CD4-positive, alpha-beta T cell treated with Interleukin-1 beta for 1 hour (primary cell): ENCODE measurements around the gene PSORS1C1.
"Not testable (repeated sequence)": the region's sequence is repeated elsewhere in the genome, so short reads cannot be mapped to it uniquely, and the experiment has no call there.

Source experiments
- DNase-seq, 2 donors: peaks; one replicate each; pipeline ENCODE4 v3.0.0-alpha.2; 2020 to 2022

The PSORS1C1 gene

DNA sequence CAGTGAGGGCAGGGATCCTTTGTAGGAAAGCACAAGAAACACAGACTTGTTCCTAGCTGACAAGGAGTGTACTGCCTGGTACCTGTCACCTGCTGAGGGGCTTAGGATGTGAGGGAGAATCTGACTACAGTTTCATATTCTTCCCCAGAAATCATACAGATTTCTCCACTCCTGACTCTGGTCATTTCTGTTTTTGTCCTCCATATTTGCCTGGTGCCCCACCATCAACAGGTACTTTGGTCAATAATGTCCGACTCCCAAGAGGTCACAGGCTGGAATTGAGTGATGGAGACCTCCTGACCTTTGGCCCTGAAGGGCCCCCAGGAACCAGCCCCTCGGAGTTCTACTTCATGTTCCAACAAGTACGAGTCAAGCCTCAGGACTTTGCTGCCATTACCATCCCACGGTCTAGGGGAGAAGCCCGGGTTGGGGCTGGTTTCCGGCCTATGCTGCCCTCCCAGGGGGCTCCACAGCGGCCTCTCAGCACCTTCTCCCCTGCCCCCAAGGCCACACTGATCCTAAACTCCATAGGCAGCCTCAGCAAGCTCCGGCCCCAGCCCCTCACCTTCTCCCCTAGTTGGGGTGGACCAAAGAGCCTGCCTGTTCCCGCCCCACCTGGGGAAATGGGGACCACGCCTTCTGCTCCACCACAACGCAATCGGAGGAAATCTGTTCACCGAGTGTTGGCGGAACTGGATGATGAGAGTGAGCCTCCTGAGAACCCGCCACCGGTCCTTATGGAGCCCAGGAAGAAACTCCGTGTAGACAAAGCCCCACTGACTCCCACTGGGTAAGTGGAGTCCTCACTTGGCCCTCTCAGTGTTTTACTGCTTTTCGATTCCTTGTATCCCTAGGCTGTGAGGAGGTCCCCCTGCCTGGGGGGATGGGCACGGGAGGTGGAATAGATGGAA lies 46.9 kb downstream of the PSORS1C1 start:
- no peak for DNase-seq

GRCh38 chr6:31162463-31163165 lies 48.0 kb downstream of the PSORS1C1 start:
- no peak for DNase-seq

DNA sequence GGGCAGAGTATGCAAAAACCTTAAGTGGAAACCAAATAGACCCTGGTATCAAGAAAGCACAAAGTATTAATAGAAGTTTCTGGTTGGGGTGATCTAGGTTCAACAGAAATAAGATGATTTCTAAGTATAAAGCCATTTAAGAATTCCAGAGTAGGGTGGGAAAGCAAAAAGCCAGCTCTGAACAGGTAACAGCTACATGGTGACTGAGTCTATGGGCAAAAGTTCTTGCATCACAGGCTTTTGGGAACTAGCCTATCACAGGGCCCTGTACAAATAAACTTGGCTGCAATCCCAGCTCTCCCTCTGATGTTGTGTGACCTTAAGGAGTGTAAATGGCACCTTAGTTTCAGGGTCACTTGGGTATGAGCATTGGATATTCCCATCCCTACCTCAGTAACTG lies 49.3 kb downstream of the PSORS1C1 start:
- DNase-seq = no peak

DNA sequence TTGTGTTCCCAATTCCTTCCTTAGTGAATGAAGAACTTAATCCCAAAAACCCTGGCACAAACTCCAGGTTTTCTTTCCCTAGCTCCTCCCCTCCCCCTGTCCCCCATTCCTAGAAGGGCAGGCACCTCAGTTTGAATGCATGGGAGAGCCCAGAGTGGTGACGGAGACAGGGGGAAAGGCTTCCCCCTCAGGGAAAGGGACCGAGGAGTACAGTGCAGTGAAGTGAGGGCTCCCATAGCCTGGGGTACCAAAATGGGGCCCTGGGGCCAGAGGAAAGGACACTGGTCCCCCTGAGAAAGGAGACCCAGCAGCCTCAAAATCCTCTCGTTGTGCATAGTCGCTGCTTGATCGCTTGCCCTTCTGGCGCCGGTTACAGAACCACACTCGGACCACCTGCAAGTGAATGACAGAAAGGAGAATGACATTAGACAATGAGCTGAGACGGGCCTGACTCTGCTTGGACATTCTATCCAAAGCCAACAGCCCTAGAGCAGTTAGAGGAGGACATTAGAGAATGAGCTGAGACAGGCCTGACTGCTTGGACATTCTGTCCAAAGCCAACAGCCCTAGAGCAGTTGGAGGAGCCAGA lies 50.0 kb downstream of the PSORS1C1 start:
- not testable (repeated sequence) for DNase-seq

GRCh38 chr6:31165064-31165832 lies 50.6 kb downstream of the PSORS1C1 start:
- not testable (repeated sequence) for DNase-seq

DNA sequence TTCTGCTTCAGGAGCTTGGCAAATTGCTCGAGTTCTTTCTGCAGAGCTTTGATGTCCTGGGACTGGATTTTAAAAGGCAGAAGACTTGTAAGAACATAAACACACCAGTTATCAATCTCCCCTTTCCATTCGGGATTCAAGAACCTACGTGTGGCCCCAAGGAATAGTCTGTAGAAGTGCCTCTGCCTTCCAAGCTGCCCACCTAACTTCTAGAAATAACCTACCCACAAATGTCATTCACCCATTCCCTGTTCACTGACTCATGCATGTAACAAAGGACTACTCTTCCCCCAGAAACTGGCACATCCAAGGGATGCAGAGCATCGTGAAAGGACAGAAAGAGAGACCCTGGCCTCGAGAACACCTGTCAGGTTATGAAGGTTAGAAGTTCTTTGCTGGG lies 51.4 kb downstream of the PSORS1C1 start:
- no peak for DNase-seq

DNA sequence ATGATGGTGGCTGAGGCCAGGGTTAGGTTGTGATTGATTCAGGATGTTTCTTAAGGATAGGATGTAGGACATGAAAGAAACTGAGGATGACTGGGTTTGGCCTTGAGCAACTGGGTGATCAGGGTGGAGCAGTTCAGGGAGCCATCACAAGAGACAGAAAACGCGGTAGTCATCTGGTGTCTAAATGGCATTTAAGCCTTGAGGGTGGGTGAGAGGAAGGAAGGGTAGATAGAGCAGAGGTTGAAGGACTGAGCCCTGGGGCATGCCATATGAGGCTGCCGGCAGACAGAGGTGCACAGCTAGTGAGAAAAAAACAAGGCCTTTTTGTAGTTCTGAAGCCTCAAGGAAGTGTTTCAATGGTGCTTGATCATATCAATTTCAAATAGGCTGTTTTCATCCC lies 54.0 kb downstream of the PSORS1C1 start:
- no peak for DNase-seq

- no peak for DNase-seq
These were observed 54.7 kb downstream of the PSORS1C1 start for GRCh38 chr6:31169123-31169857.

- not testable (repeated sequence) for DNase-seq
These were observed 55.4 kb downstream of the PSORS1C1 start for GRCh38 chr6:31169858-31170599.

GRCh38 chr6:31170600-31170881 lies 55.9 kb downstream of the PSORS1C1 start, which contains the start of gene POU5F1:
Gene POU5F1 (minus strand): TSS chr6:31170682. CDS start chr6:31170620, 62 bp downstream.
- no peak for DNase-seq

GRCh38 chr6:31170987-31171671 lies 56.5 kb downstream of the PSORS1C1 start:
- no peak for DNase-seq

DNA sequence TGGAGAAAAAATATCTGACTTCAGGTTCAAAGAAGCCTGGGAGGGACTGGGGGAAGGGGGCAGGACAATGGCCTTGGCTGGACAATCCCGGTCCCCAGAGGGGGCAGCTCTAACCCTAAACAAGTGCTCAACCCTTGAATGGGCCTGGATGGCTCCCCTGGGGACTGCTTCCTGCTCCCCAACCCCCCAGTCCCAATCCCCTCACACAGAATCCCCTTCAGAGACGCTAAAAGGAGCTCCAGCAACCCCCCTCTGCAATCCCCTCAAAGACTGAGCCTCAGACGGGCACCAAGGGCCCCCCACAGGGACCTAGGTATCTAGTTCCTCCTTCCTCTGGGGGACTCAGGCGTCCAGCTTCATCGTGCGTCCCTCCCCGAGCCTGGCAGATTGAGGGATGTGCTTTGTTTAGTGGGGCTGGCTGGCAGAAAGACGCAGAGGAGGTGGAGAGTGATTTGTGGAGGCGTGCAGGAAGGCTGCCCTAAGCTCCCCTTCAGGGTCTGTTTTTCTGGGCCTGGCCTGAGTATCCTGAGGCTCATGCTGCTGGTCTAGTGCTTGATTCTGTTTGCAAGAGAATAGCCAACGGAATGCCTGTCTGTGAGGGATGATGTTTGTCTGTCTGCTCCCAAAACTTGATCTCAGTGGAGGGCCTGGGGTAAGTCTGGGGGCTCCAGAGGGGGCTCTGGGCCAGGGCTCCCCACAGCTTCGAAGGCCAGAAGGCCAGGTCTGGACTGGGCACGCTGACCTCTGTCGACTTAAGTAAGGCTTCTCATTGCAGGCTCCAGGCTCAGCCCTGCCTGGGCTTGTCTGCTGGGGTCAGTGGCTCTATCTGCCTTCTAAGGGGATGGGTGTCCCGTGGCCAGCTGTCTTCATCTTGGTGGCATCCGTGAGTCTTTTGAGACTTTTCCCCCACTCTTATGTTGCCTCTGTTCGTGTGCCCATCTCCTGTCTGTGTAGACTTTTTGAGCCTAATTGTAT lies 57.6 kb downstream of the PSORS1C1 start:
- no peak for DNase-seq

DNA sequence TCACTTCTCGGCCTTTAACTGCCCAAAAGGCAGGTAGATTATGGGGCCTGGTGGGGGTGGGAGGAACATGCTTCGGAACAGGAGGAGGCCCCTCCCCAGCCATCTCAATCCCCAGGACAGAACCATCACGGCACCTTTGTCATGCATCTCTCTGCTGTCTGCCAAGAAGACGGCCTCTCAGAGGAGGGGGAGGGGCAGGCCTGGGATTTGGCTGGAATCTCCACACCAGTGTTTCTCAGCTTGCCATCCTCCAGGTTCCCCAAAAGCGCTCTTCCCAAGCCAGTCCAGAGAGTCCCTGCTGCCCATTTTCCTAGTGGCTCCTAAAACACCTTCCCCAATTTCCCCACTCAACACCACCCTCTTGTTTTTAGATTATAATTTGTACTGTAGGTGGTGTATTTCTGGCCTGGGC lies 58.4 kb downstream of the PSORS1C1 start:
- DNase-seq = no peak

DNA sequence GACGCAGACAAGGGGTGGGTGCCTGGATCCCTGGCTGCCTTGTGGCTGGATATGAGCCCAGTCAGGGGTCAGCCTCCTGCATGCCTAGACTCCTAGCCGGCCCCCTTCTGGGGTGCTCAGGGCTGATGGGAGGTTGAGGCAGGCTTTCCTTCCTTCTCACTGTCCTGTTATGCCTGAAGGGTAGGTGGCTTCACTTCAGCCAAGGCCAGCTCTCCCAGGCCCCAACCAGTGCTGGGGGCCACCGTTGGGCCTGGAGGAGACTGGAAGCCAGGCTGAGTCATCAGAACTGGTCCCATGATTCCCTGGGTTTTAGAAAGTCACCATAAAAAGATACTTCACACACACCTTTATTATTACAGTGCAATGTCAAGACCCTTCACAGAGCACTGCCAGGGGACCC lies 58.8 kb downstream of the PSORS1C1 start:
- DNase-seq = no peak

DNA sequence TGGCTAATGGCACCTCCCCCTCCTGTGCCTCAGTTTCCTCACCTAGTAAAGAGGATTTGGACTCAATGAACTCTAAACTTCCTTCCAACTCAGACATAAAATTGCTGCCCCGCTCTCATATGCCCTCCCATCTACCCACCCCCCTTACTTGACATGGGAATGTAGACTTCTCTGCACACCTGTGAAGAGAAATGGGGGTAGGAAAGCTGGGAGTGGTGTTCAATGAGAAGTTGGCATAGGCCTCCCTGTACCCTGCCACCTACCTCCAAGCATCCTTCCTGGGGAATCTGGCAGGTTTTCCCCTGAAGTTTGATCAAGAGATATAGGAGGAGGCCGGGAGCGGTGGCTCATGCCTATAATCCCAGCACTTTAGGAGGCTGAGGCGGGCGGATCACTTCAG lies 59.8 kb downstream of the PSORS1C1 start:
- DNase-seq = no peak

- DNase-seq = no peak
These were observed 61.4 kb downstream of the PSORS1C1 start for GRCh38 chr6:31175971-31176370.

DNA sequence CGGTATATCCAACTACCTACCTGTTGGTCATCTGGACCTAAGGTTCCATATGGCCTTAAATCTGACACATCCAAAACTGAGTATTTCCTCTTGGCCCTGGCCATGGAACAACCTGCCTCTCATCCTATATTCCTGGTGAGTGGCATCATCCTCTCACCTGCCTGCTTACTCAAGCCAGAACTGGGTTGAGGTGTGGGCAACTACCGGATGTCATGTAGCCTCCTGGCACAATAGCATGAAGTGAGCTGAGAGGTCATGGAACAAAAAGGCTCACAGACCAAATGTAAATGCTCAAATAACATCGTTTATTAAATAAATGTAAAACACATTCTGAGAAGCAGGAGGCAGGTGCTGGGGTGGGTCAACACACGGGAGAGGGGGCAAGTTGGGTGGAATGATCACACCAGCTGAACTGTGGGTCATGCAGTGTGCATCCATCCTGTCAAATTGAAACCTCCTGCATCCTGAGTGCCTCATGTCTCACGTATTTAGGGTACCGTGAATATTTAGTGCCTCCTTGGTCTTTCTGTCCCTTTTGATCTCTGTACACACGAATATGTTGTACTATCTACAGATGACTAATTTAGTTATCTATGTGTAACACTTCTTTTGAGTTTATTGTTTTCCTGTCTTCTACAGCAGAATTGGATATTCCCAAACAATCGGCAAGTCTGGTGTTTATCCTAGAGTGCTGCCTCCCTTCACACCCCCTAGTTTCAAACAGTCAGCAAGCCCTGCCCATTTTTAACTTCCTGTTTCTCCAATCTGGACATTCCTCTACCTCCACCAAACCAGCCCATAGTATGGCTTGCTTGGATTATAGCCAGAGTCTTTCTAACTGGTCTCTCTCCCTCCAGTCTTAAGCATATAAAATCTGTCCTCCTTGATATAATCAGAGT lies 63.8 kb downstream of the PSORS1C1 start:
- no peak for DNase-seq

- no peak for DNase-seq
These were observed 64.4 kb downstream of the PSORS1C1 start for GRCh38 chr6:31179042-31179386.

DNA sequence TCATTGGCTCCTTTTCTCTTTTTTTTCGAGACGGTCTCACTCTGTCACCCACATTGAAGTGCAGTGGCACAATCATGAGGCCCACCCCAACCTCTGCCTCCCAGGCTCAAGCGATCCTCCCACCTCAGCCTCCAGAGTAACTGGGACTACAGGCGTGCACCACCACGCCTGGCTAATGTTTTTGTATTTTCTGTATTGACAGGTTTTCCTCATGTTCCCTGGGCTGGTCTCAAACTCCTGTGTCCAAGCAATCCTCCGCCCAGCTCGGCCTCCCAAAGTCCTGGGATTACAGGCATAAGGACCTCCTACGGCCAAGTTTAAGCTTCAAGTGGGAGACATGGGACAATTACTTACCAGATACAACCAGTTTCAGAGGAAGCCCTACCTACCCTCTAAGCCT lies 65.3 kb downstream of the PSORS1C1 start:
- DNase-seq = no peak
